Left ventricle myocardium inferior (tissue), 1 donor: ENCODE data around the gene HEBP1. TPM values are rescaled to one million over a fixed set of nuclear protein-coding genes. Genes with fewer than 3 reads are reported as not detected.

ENCODE experiments used
- DNase-seq: peaks from one replicate; pipeline ENCODE4 v3.0.0-alpha.2; 2020
- H3K27ac ChIP-seq: fragments of 200-600 bp; replicated peaks from 2 replicates; pipeline ENCODE4 v1.8.0; 2021
- H3K27me3 ChIP-seq: fragments of 200-600 bp; 2 replicates; pipeline ENCODE4 v1.8.0; 2021; ENCODE audit warnings: low read depth
- H3K36me3 ChIP-seq: fragments of 200-600 bp; 2 replicates; pipeline ENCODE4 v1.8.0; 2021
- H3K4me1 ChIP-seq: fragments of 200-600 bp; 2 replicates; pipeline ENCODE4 v1.8.0; 2021
- H3K4me3 ChIP-seq: fragments of 200-600 bp; 2 replicates; pipeline ENCODE4 v1.8.0; 2021; ENCODE audit warnings: mild to moderate bottlenecking, moderate library complexity
- H3K9me3 ChIP-seq: fragments of 200-600 bp; replicated peaks from 2 replicates; pipeline ENCODE4 v1.8.0; 2021
- CTCF ChIP-seq: fragments of 200-600 bp; IDR thresholded peaks from 2 replicates; pipeline ENCODE4 v1.8.0; 2021; ENCODE audit warnings: antibody characterized with exemption, mild to moderate bottlenecking, borderline replicate concordance
- intact Hi-C: fragments of 100-400 bp; cut with micrococcal nuclease; formaldehyde crosslinking; loops from one replicate; pipeline ENCODE4 v1.11.0; 2022
- total RNA-seq: library from RNA; stranded (reverse); fragmentation: NEBNext Ultra II Directional; extraction: Animal tissue kit (Norgen Biotek cat#: 25700); gene quantifications from one replicate; pipeline ENCODE4 v1.2.1, GENCODE V29; 2021
- donor health status: DM: no; HTN: yes; CAD: no; lungs with severe emphysema.

HEBP1 gene
- total RNA-seq, 1 donor from 2014 or later: 65.4 TPM

- TF ChIP-seq CTCF: no peak
- Histone ChIP-seq H3K4me3 (no peak overlapping the region), H3K9me3 (no peaks in the 10 kb centered on the region), H3K4me1 (no peaks in the 10 kb centered on the region), H3K27me3 (no peaks in the 10 kb centered on the region), H3K27ac (no peak overlapping the region), H3K36me3 (no peaks in the 10 kb centered on the region)
- intact Hi-C loops: no loop called here
- no peak for DNase-seq
Observed at GRCh38 chr12:12954878-12955625, 45.0 kb downstream of the HEBP1 start.

GRCh38 chr12:12954356-12954755, 45.7 kb downstream of the HEBP1 start:
- TF ChIP-seq CTCF: no peak
- DNase-seq: no peak
- no peak overlapping the region for H3K4me3 ChIP-seq
- H3K36me3 ChIP-seq: no peaks in the 10 kb centered on the region
- no peaks in the 10 kb centered on the region for H3K27me3 ChIP-seq
- H3K9me3 ChIP-seq: no peaks in the 10 kb centered on the region
- intact Hi-C loops: no loop called here
- no peaks in the 10 kb centered on the region for H3K4me1 ChIP-seq
- H3K27ac ChIP-seq: no peak overlapping the region

- TF ChIP-seq CTCF: no peak
- no peaks in the 10 kb centered on the region for H3K27me3 ChIP-seq
- no peak within 1 kb of the TSS for H3K4me3 ChIP-seq
- no peaks in the 10 kb centered on the region for H3K36me3 ChIP-seq
- H3K4me1 ChIP-seq: no peaks in the 10 kb centered on the region
- H3K27ac ChIP-seq: no peak within 1 kb of the TSS
- intact Hi-C loops: no loop called here
- no peak for DNase-seq
- no peaks in the 10 kb centered on the region for H3K9me3 ChIP-seq
Observed at GRCh38 chr12:12952036-12952435, 48.0 kb downstream of the HEBP1 start, which contains the start of gene GPRC5D. TSS of gene GPRC5D (minus strand) at chr12:12952170. CDS start at chr12:12950384, 1,786 bp downstream.

GRCh38 chr12:12951504-12951903, 48.6 kb downstream of the HEBP1 start:
- no peaks in the 10 kb centered on the region for H3K36me3 ChIP-seq
- no peaks in the 10 kb centered on the region for H3K27me3 ChIP-seq
- TF ChIP-seq CTCF: no peak
- H3K27ac ChIP-seq: no peak overlapping the region
- no peaks in the 10 kb centered on the region for H3K9me3 ChIP-seq
- intact Hi-C loops: no loop called here
- H3K4me3 ChIP-seq: no peak overlapping the region
- no peak for DNase-seq
- H3K4me1 ChIP-seq: no peaks in the 10 kb centered on the region

- Histone ChIP-seq H3K9me3 (no peaks in the 10 kb centered on the region), H3K4me3 (no peak overlapping the region), H3K36me3 (no peaks in the 10 kb centered on the region), H3K4me1 (no peaks in the 10 kb centered on the region), H3K27me3 (no peaks in the 10 kb centered on the region), H3K27ac (no peak overlapping the region)
- intact Hi-C loops: no loop called here
- no peak for DNase-seq
- TF ChIP-seq CTCF: no peak
Observed at GRCh38 chr12:12947902-12948301, 52.2 kb downstream of the HEBP1 start.
